ENCODE measurements around the gene RBMS1.

- no peak for TF ChIP-seq CTCF (IDR thresholded peaks at IDR 0.05; ENCODE audit: insufficient read depth, low read depth, low read length)
- no peak for TF ChIP-seq EZH2 (IDR thresholded peaks at IDR 0.05; ENCODE audit: insufficient read depth, low read length)
Observed at GRCh38 chr2:160257041-160257742, 236.4 kb downstream of the RBMS1 start.
